ENCODE results near the gene PPIL4.
"Not testable (repeated sequence)": the region's sequence is repeated elsewhere in the genome, so short reads cannot be mapped to it uniquely, and the experiment has no call there.

Gene PPIL4

GRCh38 chr6:149501768-149502167, 44.1 kb downstream of the PPIL4 start:
- H3K4me3 ChIP-seq (ENCODE audit: low read length), result no peak overlapping the region
- no peak for DNase-seq (ENCODE audit: low read depth)
- no peak for TF ChIP-seq CTCF (conservative IDR thresholded peaks at IDR 0.05; ENCODE audit: low read depth, low read length)

GRCh38 chr6:149501201-149501600, 44.6 kb downstream of the PPIL4 start:
- TF ChIP-seq CTCF (conservative IDR thresholded peaks at IDR 0.05; ENCODE audit: low read depth, low read length), result no peak
- H3K4me3 ChIP-seq (ENCODE audit: low read length), result no peak overlapping the region
- no peak for DNase-seq (ENCODE audit: low read depth)

DNA sequence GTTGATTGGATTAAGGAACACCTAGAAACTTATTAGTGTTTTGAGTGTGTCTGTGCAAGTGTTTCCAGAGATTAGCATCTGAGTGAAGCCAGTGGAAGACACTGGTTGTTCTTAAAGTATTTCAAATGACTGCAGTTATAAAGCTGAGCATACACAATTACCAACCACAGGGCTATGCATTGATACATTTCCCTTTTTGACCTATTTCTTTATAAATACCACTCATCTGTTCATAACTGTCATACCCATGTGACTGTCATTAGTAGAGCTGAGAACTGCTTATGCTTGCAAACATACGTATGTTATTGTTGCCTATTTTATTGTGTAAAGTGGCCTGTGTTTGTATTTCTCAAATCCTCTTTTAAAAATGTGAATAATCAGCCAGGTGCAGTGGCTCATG, 45.7 kb downstream of the PPIL4 start:
- no peak for TF ChIP-seq CTCF (conservative IDR thresholded peaks at IDR 0.05; ENCODE audit: low read depth, low read length)
- no peak overlapping the region for H3K4me3 ChIP-seq (ENCODE audit: low read length)
- peak; percentile 43 for DNase-seq (ENCODE audit: low read depth)

DNA sequence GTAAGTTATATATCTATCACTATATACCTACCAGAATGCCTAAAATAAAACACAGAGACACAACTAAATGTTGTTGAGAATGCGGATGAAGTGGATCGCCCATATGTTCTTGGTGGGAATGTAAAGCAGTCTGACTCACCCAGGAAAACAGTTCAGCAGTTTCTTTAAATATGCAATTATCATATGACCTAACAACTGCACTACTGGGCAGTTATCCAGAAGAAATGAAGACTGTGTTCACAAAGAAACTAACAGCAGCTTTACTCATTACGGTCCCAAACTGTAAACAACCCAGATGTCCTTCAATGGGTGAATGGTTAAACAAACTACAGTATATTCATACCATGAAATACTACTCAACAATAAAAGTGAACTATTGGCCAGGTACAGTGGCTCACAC, 46.8 kb downstream of the PPIL4 start:
- no peak for TF ChIP-seq CTCF (conservative IDR thresholded peaks at IDR 0.05; ENCODE audit: low read depth, low read length)
- peak; percentile 90 for DNase-seq (ENCODE audit: low read depth)
- H3K4me3 ChIP-seq (ENCODE audit: low read length), result no peak overlapping the region

- no peak overlapping the region for H3K4me3 ChIP-seq (ENCODE audit: low read length)
- TF ChIP-seq CTCF (conservative IDR thresholded peaks at IDR 0.05; ENCODE audit: low read depth, low read length), result no peak
- no peak for DNase-seq (ENCODE audit: low read depth)
These were observed 48.5 kb downstream of the PPIL4 start for GRCh38 chr6:149497365-149497764.

GRCh38 chr6:149496597-149496996, 49.2 kb downstream of the PPIL4 start:
- not testable (repeated sequence) for DNase-seq (ENCODE audit: low read depth); H3K4me3 ChIP-seq (ENCODE audit: low read length)

- H3K4me3 ChIP-seq (ENCODE audit: low read length), result not testable (repeated sequence)
These were observed 50.4 kb downstream of the PPIL4 start for GRCh38 chr6:149495349-149496016.

DNA sequence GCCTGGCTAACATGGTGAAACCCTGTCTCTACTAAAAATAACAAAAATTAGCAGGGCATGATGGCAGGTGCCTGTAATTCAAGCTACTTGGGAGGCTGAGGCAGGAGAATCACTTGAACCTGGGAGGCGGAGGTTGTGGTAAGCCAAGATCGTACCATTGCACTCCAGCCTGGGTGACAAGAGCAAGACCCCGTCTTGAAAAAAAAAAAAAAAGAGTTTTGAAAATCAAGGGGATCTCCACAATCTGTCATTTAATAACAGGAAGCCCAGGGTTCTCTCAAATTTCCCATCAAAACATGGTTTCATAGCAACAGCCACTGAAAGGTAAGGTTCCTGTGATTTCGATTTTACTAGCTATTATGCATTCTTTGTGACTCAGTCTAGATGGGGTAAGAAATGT, 51.0 kb downstream of the PPIL4 start:
- not testable (repeated sequence) for DNase-seq (ENCODE audit: low read depth); H3K4me3 ChIP-seq (ENCODE audit: low read length)

More at GRCh38 chr6:149495349-149496016, 50.4 kb downstream of the PPIL4 start:
- DNase-seq (ENCODE audit: low read depth), result not testable (repeated sequence)

DNA sequence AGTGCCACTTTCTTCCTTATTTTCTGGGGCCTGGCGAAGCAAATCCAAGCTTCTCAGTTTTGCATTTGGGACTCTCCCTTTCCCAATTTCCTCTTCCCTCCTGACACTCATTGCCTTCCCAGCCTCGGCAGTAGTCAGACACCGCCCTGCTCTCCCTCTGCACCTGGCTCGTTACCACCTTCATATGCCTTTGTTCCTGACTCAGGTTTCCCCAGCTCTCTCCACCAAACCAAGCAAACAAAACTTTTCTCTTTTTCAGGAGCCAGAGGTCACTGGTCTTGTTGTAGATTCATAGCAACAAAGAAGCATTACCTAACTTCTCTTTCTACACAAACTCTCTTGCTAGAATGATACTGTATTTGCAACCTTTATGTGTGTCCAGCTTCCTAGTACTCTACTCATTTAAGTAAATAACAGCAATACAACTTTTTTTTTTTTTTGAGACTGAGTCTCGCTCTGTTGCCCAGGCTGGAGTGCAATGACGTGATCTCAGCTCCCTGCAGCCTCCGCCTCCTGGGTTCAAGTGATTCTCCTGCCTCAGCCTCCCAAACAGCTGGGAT, 52.0 kb downstream of the PPIL4 start:
- no peak for DNase-seq (ENCODE audit: low read depth)
- no peak for TF ChIP-seq CTCF (conservative IDR thresholded peaks at IDR 0.05; ENCODE audit: low read depth, low read length)
- H3K4me3 ChIP-seq (ENCODE audit: low read length), result no peak overlapping the region
